ENCODE data around the gene RAPGEF6.

RAPGEF6 gene

DNA sequence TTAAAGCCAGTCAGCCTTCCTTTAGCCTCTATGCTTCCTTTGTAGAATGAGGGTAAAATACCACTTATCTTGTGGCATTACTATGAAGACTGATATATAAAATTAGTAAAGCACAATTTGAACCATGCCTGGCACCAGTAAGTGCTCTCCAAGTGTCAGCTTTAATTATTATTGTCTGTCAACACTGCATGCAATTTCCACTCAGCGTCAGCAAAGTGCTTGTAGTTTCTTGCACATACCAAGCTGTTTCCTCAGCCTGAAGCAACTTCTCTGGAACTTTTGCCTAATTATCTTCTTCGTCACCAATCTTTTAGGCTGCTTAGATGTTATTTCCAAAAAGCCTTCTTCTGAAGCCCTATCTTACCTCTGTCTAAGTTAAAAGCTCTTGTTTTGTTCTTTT, 193.8 kb downstream of the RAPGEF6 start:
- Histone ChIP-seq H3K36me3 (ENCODE audit: control insufficient read depth, low read length) (peaks cover 91% of the 10 kb centered on the region), H3K27ac (ENCODE audit: low read depth, low read length) (no peak overlapping the region), H3K4me2 (ENCODE audit: low read length) (no peak overlapping the region), H3K4me3 (ENCODE audit: low read length) (no peak overlapping the region), H3K4me1 (ENCODE audit: control insufficient read depth, low read length) (no peaks in the 10 kb centered on the region), H3K27me3 (ENCODE audit: control insufficient read depth, low read length) (no peaks in the 10 kb centered on the region), H3K79me2 (ENCODE audit: control insufficient read depth, low read length) (no peaks in the 10 kb centered on the region), H4K20me1 (ENCODE audit: control insufficient read depth, insufficient read depth, low read depth, low read length) (no peaks in the 10 kb centered on the region), H3K9me3 (ENCODE audit: control insufficient read depth, insufficient read depth, low read length) (no peaks in the 10 kb centered on the region), H3K9me2 (replicated peaks; ENCODE audit: control insufficient read depth, low read length) (no peaks in the 10 kb centered on the region), H3F3A (ENCODE audit: control insufficient read depth, insufficient read depth) (no peaks in the 10 kb centered on the region)
- TF ChIP-seq CTCF (IDR thresholded peaks at IDR 0.05; ENCODE audit: low read depth, low read length, poor library complexity, severe bottlenecking) (no peak), EZH2phosphoT487 (IDR thresholded peaks at IDR 0.05; ENCODE audit: borderline replicate concordance, low read length) (no peak)

DNA sequence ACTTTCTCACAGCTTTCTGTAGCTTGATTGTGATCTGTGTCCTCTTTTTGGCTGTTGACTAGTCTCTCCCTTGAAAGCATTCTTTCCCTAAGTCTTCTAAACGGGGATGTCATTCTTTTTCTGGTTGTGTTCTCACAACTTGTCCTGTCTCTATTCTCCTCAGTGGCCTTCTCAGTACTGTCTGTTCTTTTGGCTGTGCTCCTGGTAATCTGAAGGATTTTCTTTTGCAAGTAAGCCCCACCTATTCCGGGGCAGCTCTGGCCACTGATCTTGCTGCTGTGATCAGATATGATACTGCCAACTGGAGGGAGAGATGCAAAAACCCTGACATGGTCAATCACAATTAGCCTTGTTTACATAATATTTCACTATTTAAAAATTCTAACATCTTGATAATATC, 198.9 kb downstream of the RAPGEF6 start:
- H3K27me3 ChIP-seq (ENCODE audit: control insufficient read depth, low read length), result no peaks in the 10 kb centered on the region
- no peaks in the 10 kb centered on the region for H3F3A ChIP-seq (ENCODE audit: control insufficient read depth, insufficient read depth)
- H3K79me2 ChIP-seq (ENCODE audit: control insufficient read depth, low read length), result no peaks in the 10 kb centered on the region
- peaks cover 90% of the 10 kb centered on the region for H3K36me3 ChIP-seq (ENCODE audit: control insufficient read depth, low read length)
- no peak overlapping the region for H3K4me2 ChIP-seq (ENCODE audit: low read length)
- H3K27ac ChIP-seq (ENCODE audit: low read depth, low read length), result no peak overlapping the region
- H3K4me1 ChIP-seq (ENCODE audit: control insufficient read depth, low read length), result no peaks in the 10 kb centered on the region
- TF ChIP-seq CTCF (IDR thresholded peaks at IDR 0.05; ENCODE audit: low read depth, low read length, poor library complexity, severe bottlenecking) (no peak), EZH2phosphoT487 (IDR thresholded peaks at IDR 0.05; ENCODE audit: borderline replicate concordance, low read length) (no peak)
- no peaks in the 10 kb centered on the region for H3K9me2 ChIP-seq (replicated peaks; ENCODE audit: control insufficient read depth, low read length)
- H3K9me3 ChIP-seq (ENCODE audit: control insufficient read depth, insufficient read depth, low read length), result no peaks in the 10 kb centered on the region
- no peaks in the 10 kb centered on the region for H4K20me1 ChIP-seq (ENCODE audit: control insufficient read depth, insufficient read depth, low read depth, low read length)
- H3K4me3 ChIP-seq (ENCODE audit: low read length), result no peak overlapping the region

GRCh38 chr5:131433109-131433508, 201.9 kb downstream of the RAPGEF6 start:
- no peaks in the 10 kb centered on the region for H4K20me1 ChIP-seq (ENCODE audit: control insufficient read depth, insufficient read depth, low read depth, low read length)
- no peak overlapping the region for H3K4me3 ChIP-seq (ENCODE audit: low read length)
- no peak for TF ChIP-seq CTCF (IDR thresholded peaks at IDR 0.05; ENCODE audit: low read depth, low read length, poor library complexity, severe bottlenecking)
- no peak for TF ChIP-seq EZH2phosphoT487 (IDR thresholded peaks at IDR 0.05; ENCODE audit: borderline replicate concordance, low read length)
- 0 out of 2 replicates have a peak, but pooled peaks cover 6% of the 10 kb centered on the region for H3K79me2 ChIP-seq (ENCODE audit: control insufficient read depth, low read length)
- H3K4me2 ChIP-seq (ENCODE audit: low read length), result no peak overlapping the region
- no peaks in the 10 kb centered on the region for H3K27me3 ChIP-seq (ENCODE audit: control insufficient read depth, low read length)
- no peak overlapping the region for H3K27ac ChIP-seq (ENCODE audit: low read depth, low read length)
- H3K9me2 ChIP-seq (replicated peaks; ENCODE audit: control insufficient read depth, low read length), result no peaks in the 10 kb centered on the region
- H3K36me3 ChIP-seq (ENCODE audit: control insufficient read depth, low read length), result peaks cover 91% of the 10 kb centered on the region
- no peaks in the 10 kb centered on the region for H3K9me3 ChIP-seq (ENCODE audit: control insufficient read depth, insufficient read depth, low read length)
- H3K4me1 ChIP-seq (ENCODE audit: control insufficient read depth, low read length), result no peaks in the 10 kb centered on the region
- H3F3A ChIP-seq (ENCODE audit: control insufficient read depth, insufficient read depth), result 0 out of 2 replicates have a peak, but pooled peaks cover 4% of the 10 kb centered on the region
